ENCODE results near the gene SPSB3. TPM values are rescaled to one million over a fixed set of nuclear protein-coding genes. Genes with fewer than 3 reads are reported as not detected.
A peak's percentile ranks its signal among the peaks of the same experiment; 100 is the strongest.

SPSB3 gene
- total and polyA plus RNA-seq, 8 donors, result 19.2 to 223 (median 39.6) TPM

DNA sequence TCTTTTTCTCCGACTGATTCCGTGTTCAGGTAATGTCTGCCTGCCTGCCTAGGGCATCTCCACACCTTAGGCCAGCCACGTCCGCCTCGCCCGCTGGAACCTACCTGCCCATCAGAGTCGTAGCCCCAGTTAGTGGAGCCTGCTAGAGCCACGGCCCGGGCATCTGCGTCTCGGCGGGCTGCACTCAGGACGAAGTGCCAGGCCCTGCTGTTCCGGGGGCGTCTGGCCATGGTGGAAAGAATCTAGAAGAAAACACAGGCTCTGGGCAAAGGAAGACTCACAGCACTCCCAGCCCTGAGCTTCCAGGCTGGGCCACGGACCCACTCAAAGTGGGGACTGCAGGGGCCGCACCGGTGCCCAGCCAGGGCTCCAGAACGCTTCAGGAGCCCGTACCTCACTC is 1.1 kb downstream of the SPSB3 start:
- Histone ChIP-seq H3K27me3 (no peaks in the 10 kb centered on the region), H3K4me3 (peak overlapping the region; percentile 64 to 97 (median 93)), H3K9me3 (no peaks in the 10 kb centered on the region), H3K36me3 (peaks cover 0 to 20% (median 10%) of the 10 kb centered on the region in 3 donors), H3K27ac (peak overlapping the region; percentile 85 to 96 (median 88)), H3K4me1 (peaks cover 11 to 17% (median 16%) of the 10 kb centered on the region in 3 donors)
- no peak for FAIRE-seq
- intact Hi-C loops (cut with DNase I), result no loop called here
- no peak for ATAC-seq
- WGBS, 2 donors, result 38 to 48% methylated on average over 20 of the region's 20 CpGs
- peak in 4 of 6 donors; percentile 14 to 81 (median 40) for DNase-seq
- TF ChIP-seq CTCF (IDR thresholded peaks at IDR 0.05), result no peak

DNA sequence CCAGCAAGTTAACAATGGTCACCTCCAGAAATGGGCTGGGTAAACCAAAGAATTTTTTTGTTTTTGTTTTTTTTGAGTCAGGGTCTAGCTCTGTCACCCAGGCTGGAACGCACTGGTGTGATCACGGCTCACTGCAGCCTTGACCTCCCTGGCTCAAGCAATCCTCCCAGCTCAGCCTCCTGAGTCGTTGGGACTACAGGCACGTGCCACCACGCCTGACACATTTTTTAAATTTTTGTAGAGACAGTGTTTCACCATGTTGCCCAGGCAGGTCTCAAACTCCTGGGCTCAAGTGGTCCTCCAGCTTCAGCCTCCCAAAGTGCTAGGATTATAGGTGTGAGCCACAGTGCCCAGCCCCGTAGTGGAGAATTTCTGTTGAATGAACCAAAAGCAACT is 1.7 kb downstream of the SPSB3 start:
- peak in 1 of 6 donors; percentile 15 for DNase-seq
- Histone ChIP-seq H3K4me3 (no peak overlapping the region), H3K36me3 (peaks cover 0 to 25% (median 10%) of the 10 kb centered on the region in 3 donors), H3K27me3 (no peaks in the 10 kb centered on the region), H3K27ac (no peak overlapping the region), H3K9me3 (no peaks in the 10 kb centered on the region), H3K4me1 (peaks cover 11 to 17% (median 16%) of the 10 kb centered on the region in 3 donors)
- intact Hi-C loops (cut with DNase I), result no loop called here
- FAIRE-seq, result no peak
- WGBS, 2 donors, result 58 to 68% methylated on average over 6 of the region's 6 CpGs
- ATAC-seq, result no peak
- TF ChIP-seq CTCF (IDR thresholded peaks at IDR 0.05), result no peak

DNA sequence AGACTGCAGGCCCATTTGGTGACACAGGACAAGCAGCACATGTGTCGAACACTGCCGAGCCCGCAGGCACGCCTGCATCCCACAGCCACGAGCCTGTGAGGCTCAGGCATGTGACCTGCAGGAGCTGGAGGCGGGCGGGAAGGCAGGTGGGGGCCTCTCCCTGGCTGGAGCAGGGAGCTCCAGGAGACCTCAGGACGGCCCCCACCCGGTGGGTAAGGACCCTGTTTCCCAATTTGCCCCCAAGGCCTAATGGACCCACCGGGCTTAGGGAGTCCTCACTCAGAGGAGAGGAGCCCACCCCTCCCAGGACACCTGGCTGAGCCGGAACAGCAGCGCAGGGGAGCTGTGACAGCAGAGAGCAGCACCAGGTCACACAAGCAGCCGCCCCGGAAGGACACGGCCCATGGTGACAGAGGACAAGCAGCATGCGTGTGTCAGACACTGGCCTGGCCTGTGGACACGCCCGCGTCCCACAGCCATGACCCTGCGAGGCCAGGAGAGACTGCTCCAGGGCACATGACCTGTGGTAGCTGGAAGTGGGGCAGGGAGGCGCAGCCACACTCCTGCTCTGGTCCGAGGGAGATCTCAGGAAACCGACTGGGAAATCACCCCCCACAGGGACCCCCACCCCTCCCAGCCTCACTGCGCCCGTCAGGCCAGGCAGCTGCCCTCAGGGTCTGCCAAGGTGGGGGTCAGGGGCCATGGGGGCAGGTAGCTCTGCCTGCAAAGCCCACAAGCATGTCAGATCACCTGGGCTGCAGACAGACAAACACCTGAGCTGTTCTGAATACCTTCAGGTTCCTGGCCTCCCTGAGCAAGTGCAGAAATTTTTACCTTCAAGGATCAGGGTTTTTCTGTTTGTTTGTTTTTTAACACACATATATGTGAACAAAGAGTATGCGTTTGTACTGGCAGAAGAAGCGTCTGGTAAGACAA is 2.4 kb downstream of the SPSB3 start:
- ATAC-seq, result no peak

DNA sequence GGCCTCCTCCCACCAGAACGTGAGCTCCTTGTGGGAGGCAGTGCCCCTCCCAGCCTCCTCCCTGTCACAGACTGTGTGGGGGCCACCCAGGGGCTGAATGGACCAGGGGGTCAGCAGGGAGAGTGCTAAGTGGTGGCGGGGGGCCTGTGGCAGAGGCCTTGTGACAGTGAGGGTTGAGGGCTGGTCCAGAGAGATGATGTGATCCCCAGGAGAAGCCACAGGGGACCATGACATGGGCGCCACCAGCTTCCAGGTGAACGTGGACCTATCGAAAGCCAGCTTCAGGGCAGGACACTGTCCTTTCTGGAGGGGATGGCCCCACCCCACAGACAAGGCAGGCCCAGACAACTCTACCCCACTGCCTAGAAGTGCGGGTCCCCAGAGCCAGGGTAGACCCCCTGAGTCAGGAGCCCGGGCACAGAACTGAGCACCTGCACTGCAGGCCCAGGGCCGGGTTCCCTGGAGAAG is 3.1 kb downstream of the SPSB3 start:
- H3K36me3 ChIP-seq, result peaks cover 0 to 25% (median 10%) of the 10 kb centered on the region in 3 donors
- intact Hi-C loops (cut with DNase I), result no loop called here
- DNase-seq (peak in 3 of 6 donors; percentile 9 to 40 (median 31)), ATAC-seq (no peak), FAIRE-seq (no peak)
- TF ChIP-seq CTCF (IDR thresholded peaks at IDR 0.05), result no peak
- 80 to 81% methylated on average over 8 of the region's 8 CpGs for WGBS, 2 donors
- H3K27ac ChIP-seq, result no peak overlapping the region
- no peaks in the 10 kb centered on the region for H3K27me3 ChIP-seq
- H3K9me3 ChIP-seq, result no peaks in the 10 kb centered on the region
- H3K4me1 ChIP-seq, result peaks cover 16 to 22% (median 22%) of the 10 kb centered on the region in 3 donors
- H3K4me3 ChIP-seq, result no peak overlapping the region

More for the DNA sequence above, 2.4 kb downstream of the SPSB3 start:
- 78% methylated on average over 26 to 27 of the region's 27 CpGs for WGBS, 2 donors
- no peak for TF ChIP-seq CTCF (IDR thresholded peaks at IDR 0.05)
- intact Hi-C loops (cut with DNase I), result no loop called here
- Histone ChIP-seq H3K36me3 (peaks cover 0 to 25% (median 10%) of the 10 kb centered on the region in 3 donors), H3K9me3 (no peaks in the 10 kb centered on the region), H3K27ac (no peak overlapping the region), H3K27me3 (no peaks in the 10 kb centered on the region), H3K4me1 (peaks cover 11 to 17% (median 16%) of the 10 kb centered on the region in 3 donors), H3K4me3 (no peak overlapping the region)
- FAIRE-seq (no peak), DNase-seq (peak in 3 of 6 donors; percentile 8 to 85 (median 53))
